ENCODE results near the gene SSMEM1.
"Not testable (repeated sequence)": the region's sequence is repeated elsewhere in the genome, so short reads cannot be mapped to it uniquely, and the experiment has no call there.

SSMEM1 gene

GRCh38 chr7:130249626-130250025 is 42.0 kb downstream of the SSMEM1 start:
- DNase-seq (ENCODE audit: low read depth); H3K4me3 ChIP-seq (ENCODE audit: low read length): not testable (repeated sequence)

GRCh38 chr7:130254555-130254954 is 46.9 kb downstream of the SSMEM1 start:
- no peak for DNase-seq (ENCODE audit: low read depth)

GRCh38 chr7:130256704-130257103 is 49.0 kb downstream of the SSMEM1 start:
- H3K4me3 ChIP-seq (ENCODE audit: low read length): no peak overlapping the region
- TF ChIP-seq CTCF (IDR thresholded peaks at IDR 0.05; ENCODE audit: insufficient read depth, low read depth, low read length, missing control alignments): no peak
- DNase-seq (ENCODE audit: low read depth): no peak

More at GRCh38 chr7:130254555-130254954, 46.9 kb downstream of the SSMEM1 start:
- no peak overlapping the region for H3K4me3 ChIP-seq (ENCODE audit: low read length)
- no peak for TF ChIP-seq CTCF (IDR thresholded peaks at IDR 0.05; ENCODE audit: insufficient read depth, low read depth, low read length, missing control alignments)

DNA sequence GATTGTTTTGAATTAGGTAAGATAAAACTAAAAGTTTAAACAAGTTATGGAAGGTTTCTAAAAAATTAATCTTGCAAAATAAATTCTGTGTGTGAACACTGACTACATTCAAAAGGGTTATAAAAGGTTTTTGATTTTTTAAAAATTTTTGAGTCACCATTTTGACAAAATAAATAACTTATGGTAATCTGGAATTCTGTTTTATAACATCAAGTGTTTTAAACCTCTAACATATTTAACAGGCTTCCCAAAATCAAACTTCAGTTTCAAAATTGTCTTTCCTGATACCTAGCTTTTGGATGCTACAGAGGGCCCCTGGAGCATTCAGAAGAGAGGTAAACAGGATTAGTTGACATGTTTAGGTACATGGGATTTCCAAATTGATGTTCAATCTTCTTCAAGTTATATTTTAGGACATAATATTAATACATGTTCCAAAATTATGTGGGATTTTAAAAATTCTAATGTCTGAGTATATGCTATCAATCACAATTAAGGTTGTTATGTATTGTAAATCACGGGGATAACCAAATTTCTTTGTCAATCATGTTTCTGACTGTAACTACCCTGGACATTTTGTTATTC is 50.9 kb downstream of the SSMEM1 start:
- TF ChIP-seq CTCF (IDR thresholded peaks at IDR 0.05; ENCODE audit: insufficient read depth, low read depth, low read length, missing control alignments): no peak
- no peak overlapping the region for H3K4me3 ChIP-seq (ENCODE audit: low read length)
- no peak for DNase-seq (ENCODE audit: low read depth)

DNA sequence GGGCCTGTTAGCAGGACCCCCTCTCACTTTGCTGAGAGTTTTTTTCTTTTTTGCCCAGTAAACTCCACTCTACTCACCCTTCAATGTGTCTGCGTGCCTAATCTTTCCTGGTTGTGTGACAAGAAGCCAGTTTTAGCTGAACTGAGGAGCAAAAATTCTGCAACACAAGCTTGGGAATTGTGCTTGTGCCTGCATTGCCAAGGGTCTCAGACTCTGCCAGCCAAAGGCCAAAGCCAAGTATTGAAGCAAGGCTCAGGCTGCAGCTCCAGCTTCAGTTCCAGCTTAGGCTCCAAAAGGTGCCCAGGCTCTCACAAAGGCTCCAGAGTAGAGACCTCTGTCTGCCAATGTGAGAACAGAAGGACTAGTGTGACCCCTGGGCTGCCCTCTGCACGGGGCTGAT is 54.8 kb downstream of the SSMEM1 start:
- DNase-seq (ENCODE audit: low read depth): no peak
- H3K4me3 ChIP-seq (ENCODE audit: low read length): no peak overlapping the region
- TF ChIP-seq CTCF (IDR thresholded peaks at IDR 0.05; ENCODE audit: insufficient read depth, low read depth, low read length, missing control alignments): no peak

DNA sequence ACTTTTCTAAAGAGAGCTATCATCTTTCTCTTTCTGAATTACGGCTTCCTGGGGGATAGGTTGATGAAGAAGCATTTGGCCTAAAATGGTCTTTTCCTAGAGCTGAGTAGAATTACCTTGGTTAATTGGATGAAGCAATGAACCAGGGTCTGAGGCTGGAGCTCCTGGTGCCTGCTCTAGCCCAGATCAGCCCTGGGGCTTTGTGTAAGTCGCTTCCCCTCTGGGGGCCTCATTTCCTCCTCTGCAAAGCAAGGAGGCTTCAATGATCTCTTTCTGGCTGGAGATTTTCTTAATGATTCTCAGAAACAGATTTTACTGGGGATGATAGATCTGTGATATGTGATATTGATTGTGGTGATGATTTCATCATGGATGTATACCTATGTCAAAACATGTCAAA is 55.5 kb downstream of the SSMEM1 start:
- no peak for DNase-seq (ENCODE audit: low read depth)
- H3K4me3 ChIP-seq (ENCODE audit: low read length): no peak overlapping the region
- TF ChIP-seq CTCF (IDR thresholded peaks at IDR 0.05; ENCODE audit: insufficient read depth, low read depth, low read length, missing control alignments): no peak
